Mononuclear cell (primary cell): ENCODE measurements around the gene PDXP. TPM values are rescaled to one million over a fixed set of nuclear protein-coding genes. Genes with fewer than 3 reads are reported as not detected.
A peak's percentile ranks its signal among the peaks of the same experiment; 100 is the strongest.

ENCODE experiments used
- H3K27me3 ChIP-seq: 2 replicates; pipeline ENCODE4 v1.6.0; 2011; ENCODE audit warnings: low read length, control low read depth; ENCODE audit not compliant: insufficient read depth
- H3K4me1 ChIP-seq: 2 replicates; pipeline ENCODE4 v1.5.1; 2011; ENCODE audit warnings: mild to moderate bottlenecking, low read length, control low read depth; ENCODE audit not compliant: insufficient read depth
- H3K4me3 ChIP-seq: 2 replicates; pipeline ENCODE4 v1.5.1; 2011; ENCODE audit warnings: mild to moderate bottlenecking, low read length, moderate library complexity
- H3K9me3 ChIP-seq: 2 replicates; pipeline ENCODE4 v1.5.1; 2011; ENCODE audit warnings: low read depth, mild to moderate bottlenecking, control low read depth, low read length
- total RNA-seq: library from RNA; depleted of rRNA; stranded (reverse); fragments of >200 nt; gene quantifications from one replicate; pipeline ENCODE4 v1.2.3, GENCODE V29; 2012

The PDXP gene
- total RNA-seq, 1 donor: 2.7 TPM

GRCh38 chr22:37672206-37672919 lies 13.8 kb downstream of the PDXP start:
- H3K9me3 ChIP-seq: no peaks in the 10 kb centered on the region
- H3K4me1 ChIP-seq: peaks cover 51% of the 10 kb centered on the region
- no peaks in the 10 kb centered on the region for H3K27me3 ChIP-seq
- H3K4me3 ChIP-seq: no peak overlapping the region

GRCh38 chr22:37672920-37673455 lies 14.5 kb downstream of the PDXP start:
- Histone ChIP-seq H3K27me3 (no peaks in the 10 kb centered on the region), H3K9me3 (no peaks in the 10 kb centered on the region), H3K4me1 (peaks cover 57% of the 10 kb centered on the region), H3K4me3 (no peak overlapping the region)

DNA sequence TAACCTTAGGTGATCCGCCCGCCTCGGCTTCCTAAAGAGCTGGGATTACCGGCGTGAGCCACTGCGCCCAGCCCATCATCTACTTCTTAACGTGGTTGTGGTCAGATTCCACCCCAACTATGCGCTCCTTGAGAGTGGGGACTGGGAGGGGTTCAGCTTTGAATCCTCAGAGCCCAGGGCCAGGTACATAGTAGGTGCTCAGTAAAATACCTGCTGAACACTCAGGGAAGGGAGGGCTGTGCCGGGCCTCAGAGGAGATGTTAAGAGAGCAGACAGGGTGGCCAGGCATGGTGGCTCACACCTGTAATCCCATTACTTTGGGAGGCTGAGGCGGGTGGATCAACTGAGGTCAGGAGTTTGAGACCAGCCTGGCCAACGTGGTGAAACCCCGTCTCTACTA lies 15.7 kb downstream of the PDXP start:
- Histone ChIP-seq H3K4me1 (peaks cover 63% of the 10 kb centered on the region), H3K27me3 (no peaks in the 10 kb centered on the region), H3K4me3 (no peak overlapping the region), H3K9me3 (no peaks in the 10 kb centered on the region)

DNA sequence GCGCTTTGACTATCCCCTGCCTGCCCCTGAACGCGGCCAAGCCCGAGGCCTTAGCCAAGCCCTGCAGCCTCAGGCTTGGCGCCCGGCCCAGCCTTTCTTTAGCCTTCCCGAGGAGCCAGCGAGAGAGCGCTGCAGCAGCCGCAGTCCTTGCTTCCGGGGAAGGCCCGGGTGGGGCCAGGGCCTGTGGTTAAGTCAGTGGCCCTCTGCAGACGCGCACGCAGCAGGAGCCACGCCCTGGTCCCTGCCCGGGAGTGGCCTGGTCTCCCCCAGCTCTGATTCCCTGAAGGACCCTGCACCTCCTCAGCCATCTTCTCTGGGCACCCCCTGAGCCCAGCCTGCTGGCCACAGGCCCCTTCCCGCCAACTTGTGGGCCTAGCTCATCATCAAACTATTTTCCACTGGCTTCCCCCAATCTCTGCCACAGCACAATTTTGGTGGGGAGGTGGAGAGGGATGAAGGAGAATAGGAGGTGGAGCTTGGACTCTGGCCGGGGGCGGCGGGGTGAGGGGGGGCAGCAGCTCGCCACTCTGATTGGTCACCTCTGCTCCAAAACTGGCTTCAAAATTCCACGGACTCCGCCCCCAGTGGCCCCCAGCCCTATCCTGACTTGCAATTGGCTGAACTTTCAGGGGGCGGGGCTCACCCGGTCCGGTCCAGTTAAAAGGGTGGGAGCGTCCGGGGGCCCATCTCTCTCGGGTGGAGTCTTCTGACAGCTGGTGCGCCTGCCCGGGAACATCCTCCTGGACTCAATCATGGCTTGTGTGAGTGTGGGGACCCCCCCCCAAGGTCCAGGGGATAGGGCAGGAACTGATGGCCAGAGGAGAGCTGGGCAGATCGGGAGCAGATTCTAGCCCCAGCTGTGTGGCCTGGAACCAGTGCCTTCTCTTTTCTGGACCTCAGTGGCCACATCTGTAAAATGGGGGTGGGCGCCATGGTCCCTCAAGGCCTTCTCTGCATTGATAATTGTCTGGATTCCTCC lies 16.7 kb downstream of the PDXP start, which contains the start of gene LGALS1:
TSS of gene LGALS1 (plus strand) at position 686 of the 979 bp plus-strand sequence. CDS start at position 753, 67 bp downstream.
- Histone ChIP-seq H3K4me3 (peak within 1 kb of the TSS; percentile 67), H3K9me3 (no peaks in the 10 kb centered on the region), H3K27me3 (no peaks in the 10 kb centered on the region), H3K4me1 (peaks cover 63% of the 10 kb centered on the region)

- peak overlapping the region; percentile 67 for H3K4me3 ChIP-seq
Observed at GRCh38 chr22:37675930-37676735, 17.6 kb downstream of the PDXP start.

DNA sequence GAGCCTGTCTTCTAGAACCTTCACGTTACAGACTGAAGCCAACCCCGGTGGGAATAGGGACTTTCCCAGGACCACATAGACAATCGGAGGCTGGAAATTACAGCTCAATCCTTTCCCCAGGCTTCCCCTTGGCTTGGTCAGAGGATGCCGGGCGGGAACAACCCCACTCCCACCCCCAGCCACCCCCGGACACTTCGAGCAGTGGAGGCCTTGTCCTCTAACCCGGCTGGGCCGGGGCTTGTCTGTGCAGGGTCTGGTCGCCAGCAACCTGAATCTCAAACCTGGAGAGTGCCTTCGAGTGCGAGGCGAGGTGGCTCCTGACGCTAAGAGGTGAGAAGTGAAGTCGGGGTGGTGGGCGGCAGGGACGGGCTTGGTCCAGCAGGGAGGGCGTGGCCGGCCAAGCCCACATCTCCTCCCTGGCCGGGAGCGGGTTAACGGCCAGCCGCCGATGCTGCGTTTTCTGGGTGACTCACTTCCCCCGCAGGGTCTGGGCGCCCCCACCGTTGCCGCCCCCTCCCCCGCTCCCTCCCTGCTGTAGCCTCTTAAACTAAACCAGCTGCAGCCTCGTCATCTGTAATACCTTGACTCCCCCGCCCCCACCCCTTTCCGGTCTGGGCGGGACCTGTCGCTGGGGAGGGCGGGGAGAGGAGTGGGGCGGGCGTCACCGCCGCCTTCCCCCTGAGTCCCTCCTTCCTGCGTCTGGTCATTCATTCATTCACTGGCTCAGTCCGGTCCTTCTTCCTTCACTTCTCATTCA lies 18.4 kb downstream of the PDXP start:
- Histone ChIP-seq H3K4me1 (peaks cover 71% of the 10 kb centered on the region), H3K9me3 (no peaks in the 10 kb centered on the region), H3K4me3 (peak overlapping the region; percentile 67), H3K27me3 (no peaks in the 10 kb centered on the region)

More at GRCh38 chr22:37675930-37676735, 17.6 kb downstream of the PDXP start:
- Histone ChIP-seq H3K9me3 (no peaks in the 10 kb centered on the region), H3K27me3 (no peaks in the 10 kb centered on the region), H3K4me1 (peaks cover 65% of the 10 kb centered on the region)

GRCh38 chr22:37677493-37677974 lies 19.0 kb downstream of the PDXP start:
- H3K4me3 ChIP-seq: peak overlapping the region; percentile 67
- H3K4me1 ChIP-seq: peaks cover 66% of the 10 kb centered on the region
- no peaks in the 10 kb centered on the region for H3K9me3 ChIP-seq
- no peaks in the 10 kb centered on the region for H3K27me3 ChIP-seq

DNA sequence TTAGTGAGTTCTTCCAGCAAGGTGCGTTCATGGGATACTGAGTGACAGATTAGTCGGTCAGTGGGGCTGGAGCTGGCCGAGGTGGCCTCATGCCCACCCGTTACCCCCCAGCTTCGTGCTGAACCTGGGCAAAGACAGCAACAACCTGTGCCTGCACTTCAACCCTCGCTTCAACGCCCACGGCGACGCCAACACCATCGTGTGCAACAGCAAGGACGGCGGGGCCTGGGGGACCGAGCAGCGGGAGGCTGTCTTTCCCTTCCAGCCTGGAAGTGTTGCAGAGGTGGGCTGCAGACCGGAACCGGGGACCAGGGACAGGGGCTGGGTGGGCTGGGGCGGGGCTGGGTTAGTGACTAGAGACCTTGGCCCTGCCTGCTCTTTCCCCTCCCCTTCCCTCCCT lies 19.8 kb downstream of the PDXP start:
- H3K9me3 ChIP-seq: no peaks in the 10 kb centered on the region
- H3K4me3 ChIP-seq: no peak overlapping the region
- H3K4me1 ChIP-seq: peaks cover 57% of the 10 kb centered on the region
- no peaks in the 10 kb centered on the region for H3K27me3 ChIP-seq

GRCh38 chr22:37679670-37680069 lies 21.1 kb downstream of the PDXP start:
- Histone ChIP-seq H3K9me3 (no peaks in the 10 kb centered on the region), H3K4me3 (no peak overlapping the region), H3K27me3 (no peaks in the 10 kb centered on the region), H3K4me1 (peaks cover 44% of the 10 kb centered on the region)

DNA sequence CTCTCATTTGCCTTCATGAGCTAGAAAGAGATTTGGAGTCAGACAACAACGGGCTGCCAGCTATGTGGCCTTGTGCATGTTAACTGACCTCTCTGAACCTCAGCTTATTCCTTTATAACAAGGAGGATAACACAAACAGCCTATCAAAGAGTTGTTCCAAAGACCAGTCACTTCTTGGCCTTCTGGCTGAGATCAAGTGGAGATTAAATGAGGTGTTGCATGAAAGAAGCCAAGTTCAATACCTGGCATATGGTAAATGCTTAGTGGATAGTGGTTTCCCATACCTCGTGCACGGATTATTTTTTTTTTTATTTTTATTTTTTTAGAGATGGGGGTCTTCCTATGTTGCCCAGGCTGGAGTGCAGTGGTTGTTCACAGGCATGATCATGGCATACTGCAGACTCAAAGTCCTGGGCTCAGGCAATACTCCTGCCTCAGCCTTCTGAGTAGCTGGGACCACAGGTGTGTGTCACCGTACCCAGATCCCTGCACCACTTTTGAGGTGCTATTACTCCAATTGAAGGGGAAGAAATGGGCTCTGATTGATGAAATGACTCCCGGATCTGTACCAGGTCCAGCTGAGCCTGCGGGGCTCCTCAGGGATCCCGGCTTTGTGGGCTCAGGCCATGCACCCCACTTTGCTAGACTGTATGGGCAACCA lies 21.8 kb downstream of the PDXP start:
- Histone ChIP-seq H3K4me1 (peaks cover 38% of the 10 kb centered on the region), H3K9me3 (no peaks in the 10 kb centered on the region), H3K4me3 (no peak overlapping the region), H3K27me3 (no peaks in the 10 kb centered on the region)

GRCh38 chr22:37681001-37681424 lies 22.5 kb downstream of the PDXP start:
- Histone ChIP-seq H3K4me3 (no peak overlapping the region), H3K27me3 (no peaks in the 10 kb centered on the region), H3K4me1 (peaks cover 36% of the 10 kb centered on the region), H3K9me3 (no peaks in the 10 kb centered on the region)

DNA sequence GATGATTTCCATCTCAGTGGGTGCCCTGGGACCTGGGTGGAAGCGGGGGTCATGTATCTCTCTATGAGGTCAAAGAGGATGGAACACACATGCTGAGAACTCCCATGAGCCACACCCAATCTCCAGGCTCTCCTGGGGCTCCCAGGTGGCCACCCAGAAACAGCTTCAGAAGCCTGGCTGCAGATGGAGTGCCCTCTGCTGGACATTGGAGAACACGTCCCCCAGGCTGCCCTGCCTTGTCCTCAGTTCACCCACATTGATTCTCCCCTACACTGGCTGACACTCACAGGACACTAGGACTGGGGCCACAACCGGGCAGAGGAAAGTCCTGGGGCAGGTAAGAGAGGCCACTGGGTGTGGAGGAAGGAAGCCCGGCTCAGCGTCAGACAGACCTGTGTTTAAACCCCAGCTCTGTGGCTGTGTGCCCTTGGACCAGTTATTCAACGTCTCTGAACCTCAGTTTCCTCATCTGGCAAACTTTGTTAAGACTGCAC lies 23.1 kb downstream of the PDXP start:
- no peaks in the 10 kb centered on the region for H3K27me3 ChIP-seq
- H3K4me3 ChIP-seq: no peak overlapping the region
- peaks cover 32% of the 10 kb centered on the region for H3K4me1 ChIP-seq
- no peaks in the 10 kb centered on the region for H3K9me3 ChIP-seq
